Naive B cell (primary cell): ENCODE measurements around the gene GGA1. TPM values are rescaled to one million over a fixed set of nuclear protein-coding genes. Genes with fewer than 3 reads are reported as not detected.
A peak's percentile ranks its signal among the peaks of the same experiment; 100 is the strongest.

Source experiments
- ATAC-seq, 2 donors: fragments of 150-1000 bp; cut with Tn5 transposase; 2 replicates each; pipeline ENCODE4 v1.10.0; 2021; ENCODE audit warnings: low read depth in 2 of 2, mild to moderate bottlenecking in 2 of 2, moderate library complexity in 2 of 2
- DNase-seq: peaks from one replicate; pipeline ENCODE4 v3.0.0; 2022
- H3K27ac Mint-ChIP-seq, 6 donors: one replicate each; pipeline ENCODE4 v1.8.0; 2020 to 2022; ENCODE audit warnings: mild to moderate bottlenecking in 6 of 6, mixed read lengths in 6 of 6, moderate library complexity in 5 of 6, inconsistent platforms in 2 of 6
- H3K27me3 Mint-ChIP-seq, 3 donors: one replicate each; pipeline ENCODE4 v1.8.0; 2021 to 2022; ENCODE audit warnings: mixed read lengths in 3 of 3, mild to moderate bottlenecking in 1 of 3
- H3K36me3 Mint-ChIP-seq, 2 donors: one replicate each; pipeline ENCODE4 v1.8.0; 2020 to 2022; ENCODE audit warnings: mixed read lengths in 2 of 2, inconsistent platforms in 1 of 2, mild to moderate bottlenecking in 1 of 2
- H3K4me1 Mint-ChIP-seq, 3 donors: one replicate each; pipeline ENCODE4 v1.8.0; 2020 to 2022; ENCODE audit warnings: mixed read lengths in 3 of 3, inconsistent platforms in 1 of 3, mild to moderate bottlenecking in 1 of 3, moderate library complexity in 1 of 3
- H3K4me3 Mint-ChIP-seq, 8 donors: one replicate each; pipeline ENCODE4 v1.8.0; 2020 to 2022; ENCODE audit warnings: mild to moderate bottlenecking in 8 of 8, mixed read lengths in 8 of 8, moderate library complexity in 8 of 8, inconsistent platforms in 2 of 8
- H3K9me3 Mint-ChIP-seq, 7 donors: one replicate each; pipeline ENCODE4 v1.8.0; 2020 to 2022; ENCODE audit warnings: mixed read lengths in 7 of 7, mild to moderate bottlenecking in 5 of 7, inconsistent platforms in 2 of 7, moderate library complexity in 1 of 7
- polyA plus RNA-seq, 6 donors: library from polyadenylated mRNA; unstranded; fragments of 300-500 nt; fragmentation: Illumina TruSeq; gene quantifications; one replicate each; pipeline ENCODE4 v1.2.3, GENCODE V29; 2021; ENCODE audit warnings: low read depth in 6 of 6

Gene GGA1
- polyA plus RNA-seq, 6 donors from 2014 or later: 15.5 to 28.9 (median 24.2) TPM

- no peaks in the 10 kb centered on the region for H3K36me3 Mint-ChIP-seq
These were observed 11.4 kb downstream of the GGA1 start for GRCh38 chr22:37619991-37620390.

GRCh38 chr22:37621352-37621860 is 12.8 kb downstream of the GGA1 start:
- H3K36me3 Mint-ChIP-seq: no peaks in the 10 kb centered on the region
- no peaks in the 10 kb centered on the region for H3K27me3 Mint-ChIP-seq
- no peak for ATAC-seq
- H3K9me3 Mint-ChIP-seq: no peaks in the 10 kb centered on the region
- H3K27ac Mint-ChIP-seq: peak overlapping the region in 3 of 6 donors; percentile 4 to 83 (median 66)
- DNase-seq: no peak
- H3K4me3 Mint-ChIP-seq: no peak overlapping the region
- H3K4me1 Mint-ChIP-seq: peaks cover 15 to 32% (median 23%) of the 10 kb centered on the region in 3 donors

More at GRCh38 chr22:37619991-37620390, 11.4 kb downstream of the GGA1 start:
- DNase-seq (no peak), ATAC-seq (no peak)
- no peaks in the 10 kb centered on the region for H3K27me3 Mint-ChIP-seq
- H3K9me3 Mint-ChIP-seq: no peaks in the 10 kb centered on the region
- peaks cover 10 to 21% (median 13%) of the 10 kb centered on the region in 3 donors for H3K4me1 Mint-ChIP-seq
- H3K4me3 Mint-ChIP-seq: no peak overlapping the region
- H3K27ac Mint-ChIP-seq: peak overlapping the region in 5 of 6 donors; percentile 41 to 76 (median 64)

- ATAC-seq: peak; percentile 72 to 79
- H3K4me1 Mint-ChIP-seq: peaks cover 24 to 51% (median 40%) of the 10 kb centered on the region in 3 donors
- no peaks in the 10 kb centered on the region for H3K9me3 Mint-ChIP-seq
- H3K27me3 Mint-ChIP-seq: no peaks in the 10 kb centered on the region
- peak; percentile 74 for DNase-seq
- no peaks in the 10 kb centered on the region for H3K36me3 Mint-ChIP-seq
- H3K27ac Mint-ChIP-seq: peak overlapping the region; percentile 85 to 96 (median 92)
- peak overlapping the region in 5 of 8 donors; percentile 30 to 84 (median 53) for H3K4me3 Mint-ChIP-seq
These were observed 14.7 kb downstream of the GGA1 start for GRCh38 chr22:37623075-37624016.

- Mint-ChIP-seq H3K4me1 (peaks cover 26 to 49% (median 46%) of the 10 kb centered on the region in 3 donors), H3K36me3 (no peaks in the 10 kb centered on the region), H3K4me3 (peak overlapping the region in 2 of 8 donors; percentile 45 to 53), H3K27me3 (no peaks in the 10 kb centered on the region), H3K9me3 (no peaks in the 10 kb centered on the region), H3K27ac (peak overlapping the region in 2 of 6 donors; percentile 85 to 96)
- ATAC-seq (no peak), DNase-seq (no peak)
These were observed 15.4 kb downstream of the GGA1 start for GRCh38 chr22:37624017-37624365.

GRCh38 chr22:37624876-37625275 is 16.2 kb downstream of the GGA1 start:
- Mint-ChIP-seq H3K36me3 (no peaks in the 10 kb centered on the region), H3K4me3 (peak overlapping the region in 3 of 8 donors; percentile 19 to 74 (median 49)), H3K4me1 (peaks cover 29 to 50% (median 46%) of the 10 kb centered on the region in 3 donors), H3K9me3 (no peaks in the 10 kb centered on the region), H3K27me3 (no peaks in the 10 kb centered on the region), H3K27ac (peak overlapping the region in 4 of 6 donors; percentile 26 to 93 (median 86))
- no peak for ATAC-seq
- DNase-seq: no peak

- H3K36me3 Mint-ChIP-seq: no peaks in the 10 kb centered on the region
- H3K4me1 Mint-ChIP-seq: peaks cover 29 to 55% (median 46%) of the 10 kb centered on the region in 3 donors
- ATAC-seq (no peak), DNase-seq (no peak)
- H3K27me3 Mint-ChIP-seq: no peaks in the 10 kb centered on the region
- H3K27ac Mint-ChIP-seq: peak overlapping the region in 3 of 6 donors; percentile 30 to 85 (median 38)
- H3K4me3 Mint-ChIP-seq: peak overlapping the region in 1 of 8 donors; percentile 68
- H3K9me3 Mint-ChIP-seq: no peaks in the 10 kb centered on the region
These were observed 17.1 kb downstream of the GGA1 start for GRCh38 chr22:37625737-37626136.

GRCh38 chr22:37626144-37626543 is 17.5 kb downstream of the GGA1 start:
- no peaks in the 10 kb centered on the region for H3K36me3 Mint-ChIP-seq
- H3K4me3 Mint-ChIP-seq: peak overlapping the region in 4 of 8 donors; percentile 3 to 68 (median 31)
- H3K27me3 Mint-ChIP-seq: no peaks in the 10 kb centered on the region
- H3K4me1 Mint-ChIP-seq: peaks cover 29 to 55% (median 46%) of the 10 kb centered on the region in 3 donors
- peak overlapping the region in 4 of 6 donors; percentile 30 to 82 (median 52) for H3K27ac Mint-ChIP-seq
- H3K9me3 Mint-ChIP-seq: no peaks in the 10 kb centered on the region
- ATAC-seq (no peak), DNase-seq (no peak)

GRCh38 chr22:37626556-37627075 is 18.0 kb downstream of the GGA1 start:
- Mint-ChIP-seq H3K9me3 (no peaks in the 10 kb centered on the region), H3K4me1 (peaks cover 29 to 55% (median 46%) of the 10 kb centered on the region in 3 donors), H3K27ac (peak overlapping the region in 5 of 6 donors; percentile 57 to 82 (median 79)), H3K27me3 (no peaks in the 10 kb centered on the region), H3K36me3 (no peaks in the 10 kb centered on the region), H3K4me3 (peak overlapping the region in 5 of 8 donors; percentile 62 to 82 (median 68))
- no peak for DNase-seq
- no peak for ATAC-seq

- Mint-ChIP-seq H3K27me3 (no peaks in the 10 kb centered on the region), H3K9me3 (no peaks in the 10 kb centered on the region), H3K4me3 (peak overlapping the region; percentile 5 to 82 (median 65)), H3K36me3 (no peaks in the 10 kb centered on the region), H3K27ac (peak overlapping the region in 5 of 6 donors; percentile 59 to 86 (median 79)), H3K4me1 (peaks cover 29 to 59% (median 50%) of the 10 kb centered on the region in 3 donors)
- ATAC-seq: no peak
- no peak for DNase-seq
These were observed 18.5 kb downstream of the GGA1 start for GRCh38 chr22:37627121-37627520.

- ATAC-seq: peak; percentile 80 to 81
- no peaks in the 10 kb centered on the region for H3K36me3 Mint-ChIP-seq
- DNase-seq: peak; percentile 53
- no peaks in the 10 kb centered on the region for H3K9me3 Mint-ChIP-seq
- H3K4me3 Mint-ChIP-seq: peak overlapping the region in 7 of 8 donors; percentile 5 to 82 (median 62)
- no peaks in the 10 kb centered on the region for H3K27me3 Mint-ChIP-seq
- peaks cover 32 to 55% (median 54%) of the 10 kb centered on the region in 3 donors for H3K4me1 Mint-ChIP-seq
- peak overlapping the region in 5 of 6 donors; percentile 59 to 86 (median 79) for H3K27ac Mint-ChIP-seq
These were observed 18.9 kb downstream of the GGA1 start for GRCh38 chr22:37627545-37627944.

GRCh38 chr22:37628830-37629229 is 20.2 kb downstream of the GGA1 start:
- peak overlapping the region in 1 of 8 donors; percentile 68 for H3K4me3 Mint-ChIP-seq
- H3K9me3 Mint-ChIP-seq: no peaks in the 10 kb centered on the region
- ATAC-seq: no peak
- H3K27ac Mint-ChIP-seq: peak overlapping the region in 3 of 6 donors; percentile 33 to 86 (median 82)
- H3K36me3 Mint-ChIP-seq: no peaks in the 10 kb centered on the region
- DNase-seq: no peak
- peaks cover 40 to 63% (median 54%) of the 10 kb centered on the region in 3 donors for H3K4me1 Mint-ChIP-seq
- H3K27me3 Mint-ChIP-seq: no peaks in the 10 kb centered on the region

- peak overlapping the region in 1 of 8 donors; percentile 20 for H3K4me3 Mint-ChIP-seq
- ATAC-seq (no peak), DNase-seq (no peak)
- no peaks in the 10 kb centered on the region for H3K27me3 Mint-ChIP-seq
- peaks cover 44 to 66% (median 62%) of the 10 kb centered on the region in 3 donors for H3K4me1 Mint-ChIP-seq
- H3K36me3 Mint-ChIP-seq: no peaks in the 10 kb centered on the region
- H3K27ac Mint-ChIP-seq: peak overlapping the region in 1 of 6 donors; percentile 69
- no peaks in the 10 kb centered on the region for H3K9me3 Mint-ChIP-seq
These were observed 21.3 kb downstream of the GGA1 start for GRCh38 chr22:37629928-37630327.

- DNase-seq (no peak), ATAC-seq (no peak)
- Mint-ChIP-seq H3K4me1 (peaks cover 39 to 59% (median 57%) of the 10 kb centered on the region in 3 donors), H3K36me3 (no peaks in the 10 kb centered on the region), H3K4me3 (peak overlapping the region in 2 of 8 donors; percentile 6 to 15), H3K9me3 (no peaks in the 10 kb centered on the region), H3K27me3 (no peaks in the 10 kb centered on the region), H3K27ac (peak overlapping the region in 4 of 6 donors; percentile 24 to 80 (median 48))
These were observed 22.3 kb downstream of the GGA1 start for GRCh38 chr22:37630839-37631435.
